Keratinocyte (primary cell): ENCODE data around the gene PRKAG3. TPM values are rescaled to one million over a fixed set of nuclear protein-coding genes. Genes with fewer than 3 reads are reported as not detected.
A peak's percentile ranks its signal among the peaks of the same experiment; 100 is the strongest.

Experiments used
- DNase-seq: peaks from one replicate; pipeline ENCODE4 v3.0.0-alpha.2; 2011; ENCODE audit warnings: low read depth, missing footprints, low spot score
- FAIRE-seq: peaks from 2 replicates; lab custom pipeline; 2011; peaks lifted over from hg19 to GRCh38; lab: Jason Lieb, UNC
- H2AFZ ChIP-seq: 2 replicates; pipeline ENCODE4 v1.6.0; 2012; ENCODE audit warnings: low read length, control low read depth, inconsistent platforms; ENCODE audit not compliant: control insufficient read depth
- H3K27ac ChIP-seq: 2 replicates; pipeline ENCODE4 v1.5.1; 2011; ENCODE audit warnings: low read length; ENCODE audit not compliant: control insufficient read depth, insufficient read depth
- H3K27me3 ChIP-seq: 3 replicates; pipeline ENCODE4 v1.6.0; 2011; ENCODE audit warnings: low read length; ENCODE audit not compliant: control insufficient read depth, insufficient read depth; ENCODE audit errors: extremely low read depth
- H3K36me3 ChIP-seq, 2 experiments: 2 replicates in 1 of 2; 3 replicates in 1 of 2; pipeline ENCODE4 v1.5.1; 2011; ENCODE audit warnings: low read length in 2 of 2, mild to moderate bottlenecking in 1 of 2; ENCODE audit not compliant: control insufficient read depth in 2 of 2, insufficient read depth in 2 of 2; ENCODE audit errors: extremely low read depth in 1 of 2
- H3K4me1 ChIP-seq: 3 replicates; pipeline ENCODE4 v1.5.1; 2011; ENCODE audit warnings: low read length; ENCODE audit not compliant: control insufficient read depth, insufficient read depth; ENCODE audit errors: extremely low read depth
- H3K4me2 ChIP-seq: 3 replicates; pipeline ENCODE4 v1.6.0; 2011; ENCODE audit warnings: low read depth, low read length; ENCODE audit not compliant: control insufficient read depth, insufficient read depth; ENCODE audit errors: extremely low read depth
- H3K4me3 ChIP-seq, 3 experiments: fragments of 200-600 bp in 1 of 3; sonication (generic) in 1 of 3; 2 replicates in 2 of 3; 3 replicates in 1 of 3; pipeline ENCODE4 v1.5.1; 2011 to 2016; ENCODE audit warnings: low read length in 3 of 3, mild to moderate bottlenecking in 3 of 3, control low read depth in 2 of 3, inconsistent platforms in 1 of 3, low read depth in 1 of 3, mixed read lengths in 1 of 3, mixed run types in 1 of 3, moderate library complexity in 1 of 3; ENCODE audit not compliant: control insufficient read depth in 2 of 3, insufficient read depth in 2 of 3; ENCODE audit errors: extremely low read depth in 1 of 3
- H3K79me2 ChIP-seq: 2 replicates; pipeline ENCODE4 v1.6.0; 2012; ENCODE audit warnings: low read length; ENCODE audit not compliant: control insufficient read depth, insufficient read depth
- H3K9ac ChIP-seq: 3 replicates; pipeline ENCODE4 v1.6.0; 2011; ENCODE audit warnings: low read length; ENCODE audit not compliant: control insufficient read depth, insufficient read depth; ENCODE audit errors: extremely low read depth
- H3K9me1 ChIP-seq: 3 replicates; pipeline ENCODE4 v1.6.0; 2011; ENCODE audit warnings: low read length; ENCODE audit not compliant: control insufficient read depth, insufficient read depth; ENCODE audit errors: extremely low read depth
- H3K9me3 ChIP-seq: 2 replicates; pipeline ENCODE4 v1.5.1; 2012; ENCODE audit warnings: low read depth, low read length; ENCODE audit not compliant: control insufficient read depth
- H4K20me1 ChIP-seq: 3 replicates; pipeline ENCODE4 v1.6.0; 2011; ENCODE audit warnings: low read length; ENCODE audit not compliant: control insufficient read depth, insufficient read depth; ENCODE audit errors: extremely low read depth
- CTCF ChIP-seq, 3 experiments: IDR thresholded peaks in 1 of 3; conservative IDR thresholded peaks in 1 of 3; optimal IDR thresholded peaks in 1 of 3; 2 replicates in 2 of 3; 3 replicates in 1 of 3; pipeline versions ENCODE3 to v1.5.1; 2011; ENCODE audit warnings: low read length in 3 of 3, mild to moderate bottlenecking in 3 of 3, moderate library complexity in 2 of 3, control low read depth in 1 of 3, inconsistent platforms in 1 of 3; ENCODE audit not compliant: insufficient read depth in 2 of 3; ENCODE audit errors: extremely low read depth in 1 of 3
- EZH2 ChIP-seq: IDR thresholded peaks from one replicate; pipeline ENCODE4 v1.6.1; 2012; ENCODE audit warnings: inconsistent platforms, mild to moderate bottlenecking, low read length, moderate library complexity
- dilution Hi-C: fragments of 300-500 bp; cut with MboI; formaldehyde crosslinking; loops from one replicate; pipeline ENCODE4 v1.7.0; 2020; ENCODE audit warnings: low sequenced_read_pairs; ENCODE audit not compliant: extremely low pct_ligation_motif_present
- polyA plus RNA-seq, 5 experiments: library from polyadenylated mRNA; depleted of rRNA in 3 of 5; stranded (reverse) in 3 of 5; stranded (forward) in 1 of 5; unstranded in 1 of 5; fragments of >200 nt; gene quantifications; 1 replicate in 1 of 5; 2 replicates in 3 of 5; 3 replicates in 1 of 5; pipeline versions ENCODE4 v1.2.1 to v1.2.3, GENCODE V29; 2011 to 2012; ENCODE audit warnings: missing spikeins in 2 of 5, low read depth in 1 of 5, low replicate concordance in 1 of 5

PRKAG3 gene
- polyA plus RNA-seq, 1 donor (not counting 4 experiments of a cell fraction or from before 2014, with no cell fraction given): not detected

- Histone ChIP-seq H3K9me1 (no peaks in the 10 kb centered on the region), H3K27ac (no peak overlapping the region), H3K4me1 (peaks cover 11% of the 10 kb centered on the region), H3K79me2 (no peaks in the 10 kb centered on the region), H3K4me2 (no peak overlapping the region), H3K36me3 (no peaks in the 10 kb centered on the region), H3K4me3 (no peak overlapping the region), H3K9me3 (no peaks in the 10 kb centered on the region), H2AFZ (no peak overlapping the region), H3K9ac (no peak overlapping the region), H3K27me3 (peaks cover 5% of the 10 kb centered on the region), H4K20me1 (no peaks in the 10 kb centered on the region)
- no peak for FAIRE-seq
- TF ChIP-seq CTCF (optimal IDR thresholded peaks at IDR 0.05 in 1 of 3, IDR thresholded peaks at IDR 0.05 in 1 of 3, conservative IDR thresholded peaks at IDR 0.05 in 1 of 3; ENCODE audit: extremely low read depth in 1 of 3, insufficient read depth in 2 of 3, low read length in 3 of 3) (no peak), EZH2 (no peak)
- dilution Hi-C loops: no loop called here
- DNase-seq: no peak
These were observed 24.0 kb downstream of the PRKAG3 start for GRCh38 chr2:218807626-218808025.

DNA sequence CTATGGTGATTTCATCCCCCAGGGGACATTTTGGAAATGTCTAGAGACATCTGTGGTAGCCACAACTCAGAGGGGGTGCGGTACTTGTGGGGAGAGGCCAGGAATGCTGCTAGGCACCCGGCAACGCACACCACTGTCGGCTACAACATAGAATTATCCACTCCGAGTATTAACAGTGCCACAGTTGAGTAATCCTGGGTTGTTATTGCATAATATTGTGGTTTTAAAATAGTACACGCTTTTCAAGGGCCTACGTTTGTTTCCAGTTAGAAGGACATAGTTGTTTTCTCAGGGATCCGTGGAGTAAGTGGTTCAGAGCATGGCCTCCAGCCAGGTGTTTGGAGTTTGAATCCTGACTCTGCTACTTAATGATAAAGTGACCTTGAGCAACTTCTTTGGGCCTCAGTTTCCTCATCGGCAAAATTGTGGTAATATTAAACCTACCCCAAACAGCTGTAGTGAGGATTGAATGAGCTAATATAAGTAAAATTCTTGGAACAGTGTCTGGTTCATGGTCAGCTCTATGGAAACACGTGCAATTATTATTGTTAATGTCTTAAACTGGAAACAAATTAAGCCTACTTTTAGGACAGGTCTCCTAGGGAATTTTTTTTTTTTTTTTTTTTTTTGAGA, 25.1 kb downstream of the PRKAG3 start:
- peak; percentile 35 for DNase-seq
- Histone ChIP-seq H3K4me3 (no peak overlapping the region), H2AFZ (no peak overlapping the region), H3K9me1 (no peaks in the 10 kb centered on the region), H3K9ac (no peak overlapping the region), H3K79me2 (no peaks in the 10 kb centered on the region), H3K9me3 (no peaks in the 10 kb centered on the region), H3K36me3 (no peaks in the 10 kb centered on the region), H4K20me1 (no peaks in the 10 kb centered on the region), H3K4me2 (peak overlapping the region; percentile 46), H3K27ac (no peak overlapping the region), H3K27me3 (no peaks in the 10 kb centered on the region), H3K4me1 (peaks cover 11% of the 10 kb centered on the region)
- dilution Hi-C loops: no loop called here
- TF ChIP-seq CTCF (optimal IDR thresholded peaks at IDR 0.05 in 1 of 3, IDR thresholded peaks at IDR 0.05 in 1 of 3, conservative IDR thresholded peaks at IDR 0.05 in 1 of 3; ENCODE audit: extremely low read depth in 1 of 3, insufficient read depth in 2 of 3, low read length in 3 of 3): no peak
- TF ChIP-seq EZH2: no peak
- FAIRE-seq: peak; percentile 77
